KMS-11 (cell line): ENCODE data around the gene ZNF543.

Experiments
- H2AFZ ChIP-seq: fragments of 200-600 bp; sonication (generic); 2 replicates; pipeline ENCODE4 v1.6.1; 2016; ENCODE audit warnings: antibody characterized with exemption, mixed run types, low read depth
- H3K27ac ChIP-seq: fragments of 200-600 bp; sonication (generic); 2 replicates; pipeline ENCODE4 v1.6.1; 2016; ENCODE audit warnings: mild to moderate bottlenecking, mixed run types
- H3K27me3 ChIP-seq: fragments of 200-600 bp; sonication (generic); 2 replicates; pipeline ENCODE4 v1.6.1; 2017; ENCODE audit warnings: mild to moderate bottlenecking, low read depth, mixed run types, moderate library complexity; ENCODE audit not compliant: insufficient read depth
- H3K36me3 ChIP-seq: fragments of 200-600 bp; sonication (generic); 2 replicates; pipeline ENCODE4 v1.6.1; 2017; ENCODE audit warnings: mild to moderate bottlenecking, mixed run types; ENCODE audit not compliant: insufficient read depth
- H3K4me1 ChIP-seq: fragments of 200-600 bp; sonication (generic); 2 replicates; pipeline ENCODE4 v1.6.1; 2016; ENCODE audit warnings: mild to moderate bottlenecking, low read depth, mixed run types; ENCODE audit not compliant: poor library complexity, severe bottlenecking
- H3K4me2 ChIP-seq: fragments of 200-600 bp; sonication (generic); 2 replicates; pipeline ENCODE4 v1.7.0; 2016; ENCODE audit warnings: mild to moderate bottlenecking, mixed run types
- H3K4me3 ChIP-seq: fragments of 200-600 bp; sonication (generic); IDR thresholded peaks from 2 replicates; pipeline ENCODE4 v1.6.1; 2017; ENCODE audit warnings: low read depth, low read length, mixed read lengths; ENCODE audit not compliant: insufficient read depth
- H3K79me2 ChIP-seq: fragments of 200-600 bp; sonication (generic); 2 replicates; pipeline ENCODE4 v1.6.1; 2016; ENCODE audit warnings: low read depth, mixed run types; ENCODE audit not compliant: insufficient read depth
- H3K9ac ChIP-seq: fragments of 200-600 bp; sonication (generic); 2 replicates; pipeline ENCODE4 v1.6.1; 2016; ENCODE audit warnings: mild to moderate bottlenecking, mixed run types
- H4K20me1 ChIP-seq: fragments of 200-600 bp; sonication (generic); 2 replicates; pipeline ENCODE4 v1.6.1; 2016; ENCODE audit warnings: mild to moderate bottlenecking, mixed run types; ENCODE audit not compliant: insufficient read depth
- CTCF ChIP-seq: fragments of 200-600 bp; sonication (generic); conservative IDR thresholded peaks from 2 replicates; pipeline ENCODE4 v1.6.1; 2017; ENCODE audit warnings: low read depth, mild to moderate bottlenecking, antibody characterized with exemption, low read length, moderate library complexity, mixed read lengths

The ZNF543 gene

GRCh38 chr19:57310792-57311191 lies 9.5 kb upstream of the ZNF543 start:
- Histone ChIP-seq H3K27ac (no peak overlapping the region), H2AFZ (no peak overlapping the region), H3K4me1 (no peaks in the 10 kb centered on the region), H3K79me2 (no peaks in the 10 kb centered on the region), H3K9ac (no peak overlapping the region), H3K27me3 (no peaks in the 10 kb centered on the region), H4K20me1 (no peaks in the 10 kb centered on the region), H3K36me3 (no peaks in the 10 kb centered on the region), H3K4me3 (no peak overlapping the region), H3K4me2 (no peak overlapping the region)
- TF ChIP-seq CTCF: no peak

- no peaks in the 10 kb centered on the region for H3K4me1 ChIP-seq
- H3K4me3 ChIP-seq: no peak overlapping the region
- H3K27me3 ChIP-seq: no peaks in the 10 kb centered on the region
- no peak overlapping the region for H3K9ac ChIP-seq
- no peaks in the 10 kb centered on the region for H4K20me1 ChIP-seq
- H3K79me2 ChIP-seq: no peaks in the 10 kb centered on the region
- no peak overlapping the region for H3K27ac ChIP-seq
- no peak overlapping the region for H2AFZ ChIP-seq
- H3K36me3 ChIP-seq: no peaks in the 10 kb centered on the region
- no peak for TF ChIP-seq CTCF
- H3K4me2 ChIP-seq: no peak overlapping the region
Observed at GRCh38 chr19:57314146-57314545, 6.1 kb upstream of the ZNF543 start.

GRCh38 chr19:57317503-57317902 lies 2.8 kb upstream of the ZNF543 start:
- Histone ChIP-seq H3K4me1 (no peaks in the 10 kb centered on the region), H3K9ac (no peak overlapping the region), H3K79me2 (no peaks in the 10 kb centered on the region), H3K27ac (no peak overlapping the region), H3K27me3 (no peaks in the 10 kb centered on the region), H2AFZ (no peak overlapping the region), H3K36me3 (no peaks in the 10 kb centered on the region), H3K4me2 (no peak overlapping the region), H4K20me1 (no peaks in the 10 kb centered on the region), H3K4me3 (no peak overlapping the region)
- no peak for TF ChIP-seq CTCF

GRCh38 chr19:57319869-57320179 lies 448 bp upstream of the ZNF543 start:
- H3K9ac ChIP-seq: peak overlapping the region; percentile 29; the same call in 1 of the 2 replicates
- no peaks in the 10 kb centered on the region for H3K4me1 ChIP-seq
- H4K20me1 ChIP-seq: no peaks in the 10 kb centered on the region
- H3K4me2 ChIP-seq: peak overlapping the region; percentile 11; the same call in 1 of the 2 replicates
- no peaks in the 10 kb centered on the region for H3K79me2 ChIP-seq
- no peaks in the 10 kb centered on the region for H3K36me3 ChIP-seq
- peak overlapping the region; percentile 37; the same call in 1 of the 2 replicates for H3K27ac ChIP-seq
- H3K4me3 ChIP-seq: no peak overlapping the region
- H3K27me3 ChIP-seq: no peaks in the 10 kb centered on the region
- peak overlapping the region; percentile 76 for H2AFZ ChIP-seq
- no peak for TF ChIP-seq CTCF
